WTC11 (cell line): ENCODE results near the gene PSMB9. TPM values are rescaled to one million over a fixed set of nuclear protein-coding genes. Genes with fewer than 3 reads are reported as not detected.
A peak's percentile ranks its signal among the peaks of the same experiment; 100 is the strongest.
"Not testable (repeated sequence)": the region's sequence is repeated elsewhere in the genome, so short reads cannot be mapped to it uniquely, and the experiment has no call there.

Source experiments
- ATAC-seq: fragments of 200-7000 bp; cut with Tn5 transposase; 2 replicates; pipeline ENCODE4 v1.10.0; 2021; ENCODE audit warnings: mild to moderate bottlenecking, moderate library complexity
- CTCF ChIA-PET: fragments of 300-600 bp; sonication (Branson Sonifier 250); formaldehyde crosslinking; loops from one replicate; lab custom pipeline; 2021; ENCODE audit warnings: antibody characterized with exemption; lab: Charles Lee
- POLR2A ChIA-PET: fragments of 350-600 bp; sonication (Branson Sonifier 250); formaldehyde crosslinking; loops from one replicate; lab custom pipeline; 2021; ENCODE audit warnings: antibody characterized with exemption; lab: Charles Lee
- DNase-seq: peaks from one replicate; pipeline ENCODE4 v3.0.0; 2021; ENCODE audit warnings: low spot score
- H3K27ac Mint-ChIP-seq: 2 replicates; pipeline ENCODE4 v1.8.0; 2021; ENCODE audit warnings: mixed read lengths
- H3K27me3 Mint-ChIP-seq: 2 replicates; pipeline ENCODE4 v1.8.0; 2021; ENCODE audit warnings: low read depth, mild to moderate bottlenecking, moderate library complexity, mixed read lengths
- H3K36me3 Mint-ChIP-seq: 2 replicates; pipeline ENCODE4 v1.8.0; 2021; ENCODE audit warnings: mixed read lengths
- H3K4me1 Mint-ChIP-seq: 2 replicates; pipeline ENCODE4 v1.8.0; 2022; ENCODE audit warnings: mixed read lengths
- H3K4me3 Mint-ChIP-seq: 2 replicates; pipeline ENCODE4 v1.8.0; 2021; ENCODE audit warnings: mild to moderate bottlenecking, moderate library complexity, mixed read lengths
- H3K9me3 Mint-ChIP-seq: 2 replicates; pipeline ENCODE4 v1.8.0; 2021; ENCODE audit warnings: mixed read lengths
- ATF1 ChIP-seq: sonication (generic); formaldehyde crosslinking; IDR thresholded peaks from 2 replicates; pipeline ENCODE4 v1.8.1; 2023; ENCODE audit warnings: mild to moderate bottlenecking, moderate library complexity, missing genetic modification reagents
- E2F1 ChIP-seq: sonication (generic); formaldehyde crosslinking; IDR thresholded peaks from 2 replicates; pipeline ENCODE4 v1.8.0; 2022; ENCODE audit warnings: mild to moderate bottlenecking, missing genetic modification reagents
- E2F5 ChIP-seq: sonication (generic); formaldehyde crosslinking; IDR thresholded peaks from 2 replicates; pipeline ENCODE4 v1.8.1; 2022; ENCODE audit warnings: mild to moderate bottlenecking, moderate library complexity, missing genetic modification reagents
- ESRRA ChIP-seq: sonication (generic); formaldehyde crosslinking; IDR thresholded peaks from 2 replicates; pipeline ENCODE4 v1.8.1; 2022; ENCODE audit warnings: mild to moderate bottlenecking, missing genetic modification reagents, borderline replicate concordance
- HMGA2 ChIP-seq: fragments of 250-450 bp; sonication (Bioruptor Pico); IDR thresholded peaks from 2 replicates; pipeline ENCODE4 v1.4.0; 2021; ENCODE audit warnings: mild to moderate bottlenecking, moderate library complexity
- KAT7 ChIP-seq: sonication (generic); formaldehyde crosslinking; IDR thresholded peaks from 2 replicates; pipeline ENCODE4 v1.8.1; 2023; ENCODE audit warnings: missing genetic modification reagents, mild to moderate bottlenecking, borderline replicate concordance
- MXD4 ChIP-seq: fragments of 250-450 bp; sonication (Bioruptor Pico); IDR thresholded peaks from 2 replicates; pipeline ENCODE4 v1.8.0; 2021; ENCODE audit warnings: mild to moderate bottlenecking, moderate library complexity, borderline replicate concordance
- MYBL2 ChIP-seq: sonication (generic); formaldehyde crosslinking; IDR thresholded peaks from 2 replicates; pipeline ENCODE4 v1.8.1; 2023; ENCODE audit warnings: mild to moderate bottlenecking, moderate library complexity, missing genetic modification reagents
- NFYB ChIP-seq: sonication (generic); formaldehyde crosslinking; conservative IDR thresholded peaks from 2 replicates; pipeline ENCODE4 v1.8.0; 2022; ENCODE audit warnings: low read depth, missing genetic modification reagents
- TEAD1 ChIP-seq: sonication (generic); formaldehyde crosslinking; IDR thresholded peaks from 2 replicates; pipeline ENCODE4 v1.8.0; 2022; ENCODE audit warnings: mild to moderate bottlenecking, missing genetic modification reagents
- TEAD4 ChIP-seq: sonication (generic); formaldehyde crosslinking; IDR thresholded peaks from 2 replicates; pipeline ENCODE4 v1.8.0; 2022; ENCODE audit warnings: mild to moderate bottlenecking, missing genetic modification reagents
- ZNF232 ChIP-seq: sonication (generic); formaldehyde crosslinking; IDR thresholded peaks from 2 replicates; pipeline ENCODE4 v1.8.0; 2022; ENCODE audit warnings: mild to moderate bottlenecking, missing genetic modification reagents
- ZNF281 ChIP-seq: sonication (generic); formaldehyde crosslinking; IDR thresholded peaks from 2 replicates; pipeline ENCODE4 v1.8.0; 2023; ENCODE audit warnings: mild to moderate bottlenecking, missing genetic modification reagents
- total RNA-seq: library from RNA; stranded (reverse); gene quantifications from 3 replicates; pipeline ENCODE4 v1.2.3, GENCODE V29; 2021
- TF ChIP-seq, protein P1 (sequence below): fragments of 200-600 bp; IDR thresholded peaks from 2 replicates; pipeline ENCODE4 v1.8.0; 2022; ENCODE audit warnings: antibody characterized with exemption
- TF ChIP-seq, protein P2 (sequence below): sonication (generic); formaldehyde crosslinking; IDR thresholded peaks from 2 replicates; pipeline ENCODE4 v1.8.1; 2022; ENCODE audit warnings: mild to moderate bottlenecking, missing genetic modification reagents, moderate library complexity, borderline replicate concordance
- TF ChIP-seq, protein P3 (sequence below): sonication (generic); formaldehyde crosslinking; IDR thresholded peaks from 2 replicates; pipeline ENCODE4 v1.8.0; 2022; ENCODE audit warnings: mild to moderate bottlenecking, missing genetic modification reagents

PSMB9 gene
- total RNA-seq, 1 experiment from 2014 or later, result 1.8 TPM

DNA sequence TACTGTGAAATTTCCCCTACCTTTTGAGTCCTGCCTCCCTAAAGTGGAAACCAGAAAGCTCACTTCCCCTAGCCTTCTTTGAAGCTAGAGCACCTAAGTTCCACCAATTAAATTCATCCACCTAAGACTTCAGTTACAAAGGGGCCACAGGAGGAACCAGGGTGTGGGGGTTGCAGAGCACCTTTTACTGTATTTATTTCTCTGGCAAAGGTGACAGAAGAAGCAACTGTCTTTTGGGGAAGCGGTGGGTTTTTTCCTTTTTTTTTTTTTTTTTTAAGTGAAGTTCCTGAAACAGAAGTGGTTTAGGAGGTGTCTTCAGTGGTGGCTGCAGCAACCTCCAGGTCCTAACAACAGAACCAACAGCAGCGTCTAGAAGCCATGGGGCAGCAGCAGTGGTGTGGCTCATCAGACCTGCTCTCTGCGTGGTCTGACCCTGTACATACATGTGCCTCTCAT is 13.1 kb downstream of the PSMB9 start (continued):
- TF ChIP-seq E2F1 (CRISPR knock-in tag) (no peak), KAT7 (CRISPR knock-in tag) (no peak), ZNF281 (CRISPR knock-in tag) (no peak), NFYB (CRISPR knock-in tag) (no peak), ESRRA (CRISPR knock-in tag) (no peak), TEAD1 (no peak), HMGA2 (CRISPR knock-in tag) (no peak), ZNF232 (CRISPR knock-in tag) (no peak)
- TF ChIP-seq, protein P1, sequence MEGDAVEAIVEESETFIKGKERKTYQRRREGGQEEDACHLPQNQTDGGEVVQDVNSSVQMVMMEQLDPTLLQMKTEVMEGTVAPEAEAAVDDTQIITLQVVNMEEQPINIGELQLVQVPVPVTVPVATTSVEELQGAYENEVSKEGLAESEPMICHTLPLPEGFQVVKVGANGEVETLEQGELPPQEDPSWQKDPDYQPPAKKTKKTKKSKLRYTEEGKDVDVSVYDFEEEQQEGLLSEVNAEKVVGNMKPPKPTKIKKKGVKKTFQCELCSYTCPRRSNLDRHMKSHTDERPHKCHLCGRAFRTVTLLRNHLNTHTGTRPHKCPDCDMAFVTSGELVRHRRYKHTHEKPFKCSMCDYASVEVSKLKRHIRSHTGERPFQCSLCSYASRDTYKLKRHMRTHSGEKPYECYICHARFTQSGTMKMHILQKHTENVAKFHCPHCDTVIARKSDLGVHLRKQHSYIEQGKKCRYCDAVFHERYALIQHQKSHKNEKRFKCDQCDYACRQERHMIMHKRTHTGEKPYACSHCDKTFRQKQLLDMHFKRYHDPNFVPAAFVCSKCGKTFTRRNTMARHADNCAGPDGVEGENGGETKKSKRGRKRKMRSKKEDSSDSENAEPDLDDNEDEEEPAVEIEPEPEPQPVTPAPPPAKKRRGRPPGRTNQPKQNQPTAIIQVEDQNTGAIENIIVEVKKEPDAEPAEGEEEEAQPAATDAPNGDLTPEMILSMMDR, result no peak

GRCh38 chr6:32867554-32868256 is 13.7 kb downstream of the PSMB9 start:
- no peak overlapping the region for H3K4me3 Mint-ChIP-seq
- H3K4me1 Mint-ChIP-seq, result no peaks in the 10 kb centered on the region
- no peak for TF ChIP-seq MXD4 (CRISPR knock-in tag)
- TF ChIP-seq E2F5 (CRISPR knock-in tag), result no peak
- TF ChIP-seq, protein P2, sequence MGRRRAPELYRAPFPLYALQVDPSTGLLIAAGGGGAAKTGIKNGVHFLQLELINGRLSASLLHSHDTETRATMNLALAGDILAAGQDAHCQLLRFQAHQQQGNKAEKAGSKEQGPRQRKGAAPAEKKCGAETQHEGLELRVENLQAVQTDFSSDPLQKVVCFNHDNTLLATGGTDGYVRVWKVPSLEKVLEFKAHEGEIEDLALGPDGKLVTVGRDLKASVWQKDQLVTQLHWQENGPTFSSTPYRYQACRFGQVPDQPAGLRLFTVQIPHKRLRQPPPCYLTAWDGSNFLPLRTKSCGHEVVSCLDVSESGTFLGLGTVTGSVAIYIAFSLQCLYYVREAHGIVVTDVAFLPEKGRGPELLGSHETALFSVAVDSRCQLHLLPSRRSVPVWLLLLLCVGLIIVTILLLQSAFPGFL (CRISPR knock-in tag), result no peak
- H3K9me3 Mint-ChIP-seq, result no peaks in the 10 kb centered on the region; the same call in 1 of the 2 replicates
- ATAC-seq (no peak), DNase-seq (no peak)
- H3K27me3 Mint-ChIP-seq, result peaks cover 16% of the 10 kb centered on the region
- CTCF ChIA-PET, result interaction anchor here (0.6 to 9.2 kb wide), 56 partner anchors 9 to 1715 kb away, joined by 3 to 243 read pairs (median 4); partner anchors contain the start of genes HLA-DMA, HLA-DMB, HLA-DOB and PSMB9
- no peaks in the 10 kb centered on the region for H3K36me3 Mint-ChIP-seq
- POLR2A ChIA-PET, result interaction anchor here (1.1 to 1.4 kb wide), 3 partner anchors 23 to 29 kb away, joined by 3 to 7 read pairs (median 3); partner anchors contain the start of genes PSMB8 and TAP2
- H3K27ac Mint-ChIP-seq, result no peak overlapping the region

GRCh38 chr6:32868257-32868788 is 14.3 kb downstream of the PSMB9 start:
- Mint-ChIP-seq H3K27me3 (peaks cover 16% of the 10 kb centered on the region), H3K4me3 (no peak overlapping the region), H3K36me3 (no peaks in the 10 kb centered on the region), H3K4me1 (no peaks in the 10 kb centered on the region), H3K9me3 (peaks cover under 1% of the 10 kb centered on the region), H3K27ac (no peak overlapping the region)
- DNase-seq (peak; percentile 79), ATAC-seq (peak; percentile 50)
- TF ChIP-seq TEAD4 (no peak), MYBL2 (CRISPR knock-in tag) (no peak), ATF1 (CRISPR knock-in tag) (no peak)
- TF ChIP-seq, protein P3, sequence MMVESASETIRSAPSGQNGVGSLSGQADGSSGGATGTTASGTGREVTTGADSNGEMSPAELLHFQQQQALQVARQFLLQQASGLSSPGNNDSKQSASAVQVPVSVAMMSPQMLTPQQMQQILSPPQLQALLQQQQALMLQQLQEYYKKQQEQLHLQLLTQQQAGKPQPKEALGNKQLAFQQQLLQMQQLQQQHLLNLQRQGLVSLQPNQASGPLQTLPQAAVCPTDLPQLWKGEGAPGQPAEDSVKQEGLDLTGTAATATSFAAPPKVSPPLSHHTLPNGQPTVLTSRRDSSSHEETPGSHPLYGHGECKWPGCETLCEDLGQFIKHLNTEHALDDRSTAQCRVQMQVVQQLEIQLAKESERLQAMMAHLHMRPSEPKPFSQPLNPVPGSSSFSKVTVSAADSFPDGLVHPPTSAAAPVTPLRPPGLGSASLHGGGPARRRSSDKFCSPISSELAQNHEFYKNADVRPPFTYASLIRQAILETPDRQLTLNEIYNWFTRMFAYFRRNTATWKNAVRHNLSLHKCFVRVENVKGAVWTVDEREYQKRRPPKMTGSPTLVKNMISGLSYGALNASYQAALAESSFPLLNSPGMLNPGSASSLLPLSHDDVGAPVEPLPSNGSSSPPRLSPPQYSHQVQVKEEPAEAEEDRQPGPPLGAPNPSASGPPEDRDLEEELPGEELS, result no peak
- TF ChIP-seq, protein P1, result peak; percentile 86
- ChIA-PET CTCF (interaction anchor here (0.6 to 9.2 kb wide), 58 partner anchors 9 to 1716 kb away, joined by 3 to 243 read pairs (median 4); partner anchors contain the start of genes HLA-DMA, HLA-DMB, HLA-DOB and PSMB9), POLR2A (interaction anchor here (1.1 to 1.4 kb wide), 3 partner anchors 24 to 30 kb away, joined by 3 to 7 read pairs (median 3); partner anchors contain the start of genes PSMB8 and TAP2)

GRCh38 chr6:32873947-32874346 is 20.0 kb downstream of the PSMB9 start:
- ATAC-seq, H3K4me1 Mint-ChIP-seq, H3K4me3 Mint-ChIP-seq, DNase-seq, CTCF ChIA-PET, H3K27ac Mint-ChIP-seq, POLR2A ChIA-PET, H3K36me3 Mint-ChIP-seq: not testable (repeated sequence)
- Mint-ChIP-seq H3K27me3 (peaks cover 19% of the 10 kb centered on the region), H3K9me3 (peaks cover 11% of the 10 kb centered on the region)
